ENCODE results near the gene LYRM1.
A peak's percentile ranks its signal among the peaks of the same experiment; 100 is the strongest.

Gene LYRM1

GRCh38 chr16:20878682-20879147 lies 21.9 kb upstream of the LYRM1 start:
- Histone ChIP-seq H4K12ac (ENCODE audit: low read depth, low read length) (no peak overlapping the region), H3K23ac (ENCODE audit: low read length) (no peak overlapping the region), H2AFZ (ENCODE audit: insufficient read depth, low read length, poor library complexity) (no peak overlapping the region), H2BK5ac (ENCODE audit: low read depth, low read length, poor library complexity) (no peak overlapping the region), H3K79me2 (ENCODE audit: control insufficient read depth, insufficient read depth, low read length, poor library complexity) (peaks cover 5% of the 10 kb centered on the region), H2BK120ac (ENCODE audit: insufficient read depth, low read length, poor library complexity) (no peak overlapping the region), H3K9ac (ENCODE audit: low read length) (no peak overlapping the region), H3K4me2 (ENCODE audit: low read length) (no peak overlapping the region), H3K18ac (ENCODE audit: low read length) (no peak overlapping the region), H3K4ac (ENCODE audit: low read depth, low read length) (no peak overlapping the region), H2AK5ac (ENCODE audit: low read length) (no peak overlapping the region), H3K9me3 (ENCODE audit: insufficient read depth, low read depth, low read length) (no peaks in the 10 kb centered on the region), H3K36me3 (ENCODE audit: control insufficient read depth in 1 of 2, insufficient read depth in 2 of 2, low read length in 2 of 2) (peaks cover 0 to 2% of the 10 kb centered on the region in 2 experiments), H3K4me3 (ENCODE audit: low read depth, low read length) (no peak overlapping the region), H4K8ac (ENCODE audit: low read depth, low read length) (no peak overlapping the region), H3K14ac (ENCODE audit: low read length) (no peak overlapping the region), H3K27me3 (ENCODE audit: insufficient read depth, low read length) (no peaks in the 10 kb centered on the region), H3K79me1 (ENCODE audit: low read length) (no peaks in the 10 kb centered on the region), H3K27ac (ENCODE audit: low read depth, low read length) (no peak overlapping the region), H4K91ac (ENCODE audit: low read depth, low read length) (no peak overlapping the region), H2BK12ac (ENCODE audit: low read length) (no peak overlapping the region), H3K4me1 (ENCODE audit: control insufficient read depth in 1 of 2, insufficient read depth in 2 of 2, low read length in 2 of 2) (peaks cover 0 to 5% of the 10 kb centered on the region in 2 experiments)
- WGBS (ENCODE audit: extremely low coverage, insufficient coverage, insufficient read length) = no CpG with 5 or more reads among the region's 5 CpGs
- no peak for DNase-seq

DNA sequence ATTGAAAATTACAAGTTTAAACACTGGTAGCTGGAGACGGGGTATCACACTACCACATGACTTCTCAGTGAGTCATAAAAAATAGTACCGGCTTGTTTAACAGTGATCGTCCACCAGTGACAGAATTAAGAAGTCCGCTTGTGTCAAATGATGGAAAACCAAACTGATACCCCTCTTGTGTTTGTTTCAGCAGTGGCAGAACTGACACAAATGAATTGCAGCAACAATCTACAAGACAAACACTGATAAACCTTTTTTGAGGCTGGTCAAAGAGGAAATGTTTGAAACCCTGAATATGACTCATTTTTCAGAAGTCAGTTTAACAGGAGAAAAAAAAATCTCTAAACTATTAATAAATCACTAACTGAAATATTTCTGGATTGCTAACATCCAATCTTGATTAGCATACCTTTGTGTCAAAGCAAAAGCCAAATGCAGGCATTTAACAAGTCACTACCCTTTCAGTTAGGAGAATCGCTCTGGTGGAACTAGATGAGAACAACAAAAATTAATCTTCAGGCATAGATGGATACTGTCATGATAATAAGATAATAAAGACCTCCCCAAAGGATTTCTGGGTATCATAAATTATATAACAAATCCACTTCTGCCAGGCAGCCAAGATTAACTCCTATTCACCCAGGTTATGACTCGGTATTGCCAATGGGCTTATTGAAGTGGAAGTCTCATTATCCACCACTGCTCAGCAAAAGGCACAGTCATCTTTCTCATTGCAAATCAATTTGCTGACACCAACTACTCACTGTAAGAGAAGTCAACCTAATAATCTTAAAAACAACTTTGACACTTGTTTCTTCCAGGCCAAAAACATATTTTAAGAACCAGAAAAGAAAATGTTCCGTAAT lies 21.2 kb upstream of the LYRM1 start:
- no peak overlapping the region for H3K4me2 ChIP-seq (ENCODE audit: low read length)
- peak in 1 of 2 donors; percentile 25 for DNase-seq
- H2BK120ac ChIP-seq (ENCODE audit: insufficient read depth, low read length, poor library complexity) = no peak overlapping the region
- H3K79me1 ChIP-seq (ENCODE audit: low read length) = no peaks in the 10 kb centered on the region
- no peak overlapping the region for H3K18ac ChIP-seq (ENCODE audit: low read length)
- no peak overlapping the region for H3K4ac ChIP-seq (ENCODE audit: low read depth, low read length)
- no peak overlapping the region for H4K8ac ChIP-seq (ENCODE audit: low read depth, low read length)
- H3K27ac ChIP-seq (ENCODE audit: low read depth, low read length) = no peak overlapping the region
- H3K23ac ChIP-seq (ENCODE audit: low read length) = no peak overlapping the region
- H2BK5ac ChIP-seq (ENCODE audit: low read depth, low read length, poor library complexity) = no peak overlapping the region
- no peak overlapping the region for H3K14ac ChIP-seq (ENCODE audit: low read length)
- WGBS (ENCODE audit: extremely low coverage, insufficient coverage, insufficient read length) = no CpG with 5 or more reads among the region's 7 CpGs
- H3K4me1 ChIP-seq (ENCODE audit: control insufficient read depth in 1 of 2, insufficient read depth in 2 of 2, low read length in 2 of 2) = peaks cover 2 to 4% of the 10 kb centered on the region in 2 experiments
- H4K12ac ChIP-seq (ENCODE audit: low read depth, low read length) = no peak overlapping the region
- H3K27me3 ChIP-seq (ENCODE audit: insufficient read depth, low read length) = no peaks in the 10 kb centered on the region
- H2AFZ ChIP-seq (ENCODE audit: insufficient read depth, low read length, poor library complexity) = no peak overlapping the region
- H3K4me3 ChIP-seq (ENCODE audit: low read depth, low read length) = no peak overlapping the region
- H3K79me2 ChIP-seq (ENCODE audit: control insufficient read depth, insufficient read depth, low read length, poor library complexity) = peaks cover 5% of the 10 kb centered on the region
- no peaks in the 10 kb centered on the region for H3K9me3 ChIP-seq (ENCODE audit: insufficient read depth, low read depth, low read length)
- no peak overlapping the region for H3K9ac ChIP-seq (ENCODE audit: low read length)
- peaks cover 0 to 2% of the 10 kb centered on the region in 2 experiments for H3K36me3 ChIP-seq (ENCODE audit: control insufficient read depth in 1 of 2, insufficient read depth in 2 of 2, low read length in 2 of 2)
- H2BK12ac ChIP-seq (ENCODE audit: low read length) = no peak overlapping the region
- no peak overlapping the region for H2AK5ac ChIP-seq (ENCODE audit: low read length)
- H4K91ac ChIP-seq (ENCODE audit: low read depth, low read length) = no peak overlapping the region

- H3K27ac ChIP-seq (ENCODE audit: low read depth, low read length) = no peak overlapping the region
- H3K4me3 ChIP-seq (ENCODE audit: low read depth, low read length) = no peak overlapping the region
- no CpG with 5 or more reads among the region's 3 CpGs for WGBS (ENCODE audit: extremely low coverage, insufficient coverage, insufficient read length)
- peaks cover 4% of the 10 kb centered on the region for H3K79me2 ChIP-seq (ENCODE audit: control insufficient read depth, insufficient read depth, low read length, poor library complexity)
- no peak overlapping the region for H2BK12ac ChIP-seq (ENCODE audit: low read length)
- no peak overlapping the region for H2BK5ac ChIP-seq (ENCODE audit: low read depth, low read length, poor library complexity)
- H3K4me2 ChIP-seq (ENCODE audit: low read length) = no peak overlapping the region
- H3K18ac ChIP-seq (ENCODE audit: low read length) = no peak overlapping the region
- no peaks in the 10 kb centered on the region for H3K79me1 ChIP-seq (ENCODE audit: low read length)
- no peak overlapping the region for H2AK5ac ChIP-seq (ENCODE audit: low read length)
- no peak overlapping the region for H3K4ac ChIP-seq (ENCODE audit: low read depth, low read length)
- H4K12ac ChIP-seq (ENCODE audit: low read depth, low read length) = no peak overlapping the region
- DNase-seq = no peak
- no peak overlapping the region for H2BK120ac ChIP-seq (ENCODE audit: insufficient read depth, low read length, poor library complexity)
- no peak overlapping the region for H3K23ac ChIP-seq (ENCODE audit: low read length)
- no peaks in the 10 kb centered on the region for H3K9me3 ChIP-seq (ENCODE audit: insufficient read depth, low read depth, low read length)
- H3K14ac ChIP-seq (ENCODE audit: low read length) = no peak overlapping the region
- no peak overlapping the region for H2AFZ ChIP-seq (ENCODE audit: insufficient read depth, low read length, poor library complexity)
- H4K91ac ChIP-seq (ENCODE audit: low read depth, low read length) = no peak overlapping the region
- no peak overlapping the region for H3K9ac ChIP-seq (ENCODE audit: low read length)
- H3K36me3 ChIP-seq (ENCODE audit: control insufficient read depth in 1 of 2, insufficient read depth in 2 of 2, low read length in 2 of 2) = peaks cover 0 to 2% of the 10 kb centered on the region in 2 experiments
- H3K27me3 ChIP-seq (ENCODE audit: insufficient read depth, low read length) = no peaks in the 10 kb centered on the region
- H3K4me1 ChIP-seq (ENCODE audit: control insufficient read depth in 1 of 2, insufficient read depth in 2 of 2, low read length in 2 of 2) = peaks cover 2 to 4% of the 10 kb centered on the region in 2 experiments
- no peak overlapping the region for H4K8ac ChIP-seq (ENCODE audit: low read depth, low read length)
Observed at GRCh38 chr16:20880867-20881502, 19.6 kb upstream of the LYRM1 start.

GRCh38 chr16:20881503-20881878 lies 19.1 kb upstream of the LYRM1 start:
- H3K9ac ChIP-seq (ENCODE audit: low read length) = no peak overlapping the region
- H3K14ac ChIP-seq (ENCODE audit: low read length) = no peak overlapping the region
- no peaks in the 10 kb centered on the region for H3K27me3 ChIP-seq (ENCODE audit: insufficient read depth, low read length)
- H4K91ac ChIP-seq (ENCODE audit: low read depth, low read length) = no peak overlapping the region
- H3K23ac ChIP-seq (ENCODE audit: low read length) = no peak overlapping the region
- no peak overlapping the region for H3K4ac ChIP-seq (ENCODE audit: low read depth, low read length)
- H2BK120ac ChIP-seq (ENCODE audit: insufficient read depth, low read length, poor library complexity) = no peak overlapping the region
- H3K27ac ChIP-seq (ENCODE audit: low read depth, low read length) = no peak overlapping the region
- no peak overlapping the region for H3K4me3 ChIP-seq (ENCODE audit: low read depth, low read length)
- H3K79me1 ChIP-seq (ENCODE audit: low read length) = no peaks in the 10 kb centered on the region
- H2AK5ac ChIP-seq (ENCODE audit: low read length) = no peak overlapping the region
- WGBS (ENCODE audit: extremely low coverage, insufficient coverage, insufficient read length) = no CpG with 5 or more reads among the region's 6 CpGs
- H2BK12ac ChIP-seq (ENCODE audit: low read length) = no peak overlapping the region
- no peak overlapping the region for H2BK5ac ChIP-seq (ENCODE audit: low read depth, low read length, poor library complexity)
- DNase-seq = no peak
- no peak overlapping the region for H3K4me2 ChIP-seq (ENCODE audit: low read length)
- no peak overlapping the region for H3K18ac ChIP-seq (ENCODE audit: low read length)
- H4K8ac ChIP-seq (ENCODE audit: low read depth, low read length) = no peak overlapping the region
- peaks cover 0 to 2% of the 10 kb centered on the region in 2 experiments for H3K36me3 ChIP-seq (ENCODE audit: control insufficient read depth in 1 of 2, insufficient read depth in 2 of 2, low read length in 2 of 2)
- no peak overlapping the region for H4K12ac ChIP-seq (ENCODE audit: low read depth, low read length)
- peaks cover 2 to 4% of the 10 kb centered on the region in 2 experiments for H3K4me1 ChIP-seq (ENCODE audit: control insufficient read depth in 1 of 2, insufficient read depth in 2 of 2, low read length in 2 of 2)
- no peaks in the 10 kb centered on the region for H3K9me3 ChIP-seq (ENCODE audit: insufficient read depth, low read depth, low read length)
- no peak overlapping the region for H2AFZ ChIP-seq (ENCODE audit: insufficient read depth, low read length, poor library complexity)
- peaks cover 3% of the 10 kb centered on the region for H3K79me2 ChIP-seq (ENCODE audit: control insufficient read depth, insufficient read depth, low read length, poor library complexity)
